Effector memory CD4-positive, alpha-beta T cell (primary cell): ENCODE data around the gene CHCHD3.

Source experiments
- DNase-seq, 3 donors: peaks; one replicate each; pipeline ENCODE4 v3.0.0-alpha.2; 2020
- H3K27ac ChIP-seq: 2 replicates; pipeline ENCODE4 v1.7.0; 2013; ENCODE audit warnings: mild to moderate bottlenecking, low read length, moderate library complexity; ENCODE audit not compliant: insufficient read depth, poor library complexity, severe bottlenecking
- H3K27me3 ChIP-seq: replicated peaks from 2 replicates; pipeline ENCODE4 v1.7.0; 2013; ENCODE audit warnings: mild to moderate bottlenecking, low read length; ENCODE audit not compliant: insufficient read depth, control insufficient read depth, poor library complexity, severe bottlenecking
- H3K36me3 ChIP-seq: 2 replicates; pipeline ENCODE4 v1.7.0; 2013; ENCODE audit warnings: mild to moderate bottlenecking, low read length, moderate library complexity; ENCODE audit not compliant: control insufficient read depth, insufficient read depth
- H3K4me1 ChIP-seq: 2 replicates; pipeline ENCODE4 v1.7.0; 2013; ENCODE audit warnings: low read length, mild to moderate bottlenecking; ENCODE audit not compliant: control insufficient read depth, insufficient read depth, poor library complexity, severe bottlenecking
- H3K4me3 ChIP-seq: 2 replicates; pipeline ENCODE4 v1.7.0; 2013; ENCODE audit warnings: low read length, low read depth, mild to moderate bottlenecking; ENCODE audit not compliant: insufficient read depth, poor library complexity, severe bottlenecking
- H3K9me3 ChIP-seq: 2 replicates; pipeline ENCODE4 v1.7.0; 2013; ENCODE audit warnings: mild to moderate bottlenecking, low read length, moderate library complexity; ENCODE audit not compliant: control insufficient read depth

Gene CHCHD3

GRCh38 chr7:133016604-133017003, 65.3 kb downstream of the CHCHD3 start:
- Histone ChIP-seq H3K36me3 (no peaks in the 10 kb centered on the region), H3K27me3 (no peaks in the 10 kb centered on the region), H3K27ac (no peak overlapping the region), H3K4me3 (no peak overlapping the region), H3K9me3 (no peaks in the 10 kb centered on the region), H3K4me1 (no peaks in the 10 kb centered on the region)
- no peak for DNase-seq

GRCh38 chr7:133015888-133016287, 66.0 kb downstream of the CHCHD3 start:
- H3K27ac ChIP-seq, result no peak overlapping the region
- no peaks in the 10 kb centered on the region for H3K27me3 ChIP-seq
- H3K9me3 ChIP-seq, result no peaks in the 10 kb centered on the region
- no peaks in the 10 kb centered on the region for H3K4me1 ChIP-seq
- H3K36me3 ChIP-seq, result no peaks in the 10 kb centered on the region
- no peak overlapping the region for H3K4me3 ChIP-seq
- DNase-seq, result no peak

- Histone ChIP-seq H3K4me3 (no peak overlapping the region), H3K4me1 (no peaks in the 10 kb centered on the region), H3K36me3 (no peaks in the 10 kb centered on the region), H3K27me3 (no peaks in the 10 kb centered on the region), H3K9me3 (no peaks in the 10 kb centered on the region), H3K27ac (no peak overlapping the region)
- no peak for DNase-seq
Measured at GRCh38 chr7:133011746-133012145, 70.1 kb downstream of the CHCHD3 start.

- Histone ChIP-seq H3K4me3 (no peak overlapping the region), H3K27ac (no peak overlapping the region), H3K36me3 (no peaks in the 10 kb centered on the region), H3K4me1 (no peaks in the 10 kb centered on the region), H3K9me3 (no peaks in the 10 kb centered on the region), H3K27me3 (no peaks in the 10 kb centered on the region)
- no peak for DNase-seq
Measured at GRCh38 chr7:133009426-133010252, 72.3 kb downstream of the CHCHD3 start.

GRCh38 chr7:133007961-133008360, 73.9 kb downstream of the CHCHD3 start:
- no peak for DNase-seq
- H3K27ac ChIP-seq, result no peak overlapping the region
- no peaks in the 10 kb centered on the region for H3K4me1 ChIP-seq
- H3K4me3 ChIP-seq, result no peak overlapping the region
- H3K27me3 ChIP-seq, result no peaks in the 10 kb centered on the region
- no peaks in the 10 kb centered on the region for H3K9me3 ChIP-seq
- H3K36me3 ChIP-seq, result no peaks in the 10 kb centered on the region

GRCh38 chr7:133003052-133003910, 78.6 kb downstream of the CHCHD3 start:
- no peaks in the 10 kb centered on the region for H3K4me1 ChIP-seq
- H3K27me3 ChIP-seq, result no peaks in the 10 kb centered on the region
- H3K36me3 ChIP-seq, result no peaks in the 10 kb centered on the region
- no peak overlapping the region for H3K4me3 ChIP-seq
- no peaks in the 10 kb centered on the region for H3K9me3 ChIP-seq
- no peak overlapping the region for H3K27ac ChIP-seq
- DNase-seq, result no peak

- H3K27me3 ChIP-seq, result no peaks in the 10 kb centered on the region
- no peaks in the 10 kb centered on the region for H3K4me1 ChIP-seq
- DNase-seq, result no peak
- no peaks in the 10 kb centered on the region for H3K9me3 ChIP-seq
- no peak overlapping the region for H3K27ac ChIP-seq
- H3K4me3 ChIP-seq, result no peak overlapping the region
- no peaks in the 10 kb centered on the region for H3K36me3 ChIP-seq
Measured at GRCh38 chr7:133001727-133002126, 80.2 kb downstream of the CHCHD3 start.

- Histone ChIP-seq H3K9me3 (no peaks in the 10 kb centered on the region), H3K4me3 (no peak overlapping the region), H3K4me1 (no peaks in the 10 kb centered on the region), H3K27me3 (no peaks in the 10 kb centered on the region), H3K36me3 (no peaks in the 10 kb centered on the region), H3K27ac (no peak overlapping the region)
- no peak for DNase-seq
Measured at GRCh38 chr7:132999845-133000244, 82.0 kb downstream of the CHCHD3 start.

- Histone ChIP-seq H3K27ac (no peak overlapping the region), H3K27me3 (no peaks in the 10 kb centered on the region)
Measured at GRCh38 chr7:132998763-132999162, 83.1 kb downstream of the CHCHD3 start.

GRCh38 chr7:132997505-132997904, 84.4 kb downstream of the CHCHD3 start:
- no peak overlapping the region for H3K27ac ChIP-seq
- H3K9me3 ChIP-seq, result no peaks in the 10 kb centered on the region
- H3K27me3 ChIP-seq, result no peaks in the 10 kb centered on the region
- no peaks in the 10 kb centered on the region for H3K36me3 ChIP-seq
- H3K4me3 ChIP-seq, result no peak overlapping the region
- DNase-seq, result no peak
- no peaks in the 10 kb centered on the region for H3K4me1 ChIP-seq

More at GRCh38 chr7:132998763-132999162, 83.1 kb downstream of the CHCHD3 start:
- H3K4me1 ChIP-seq, result no peaks in the 10 kb centered on the region
- H3K9me3 ChIP-seq, result no peaks in the 10 kb centered on the region
- no peak overlapping the region for H3K4me3 ChIP-seq
- DNase-seq, result no peak
- no peaks in the 10 kb centered on the region for H3K36me3 ChIP-seq
